ENCODE data around the gene RNF169.

The RNF169 gene

DNA sequence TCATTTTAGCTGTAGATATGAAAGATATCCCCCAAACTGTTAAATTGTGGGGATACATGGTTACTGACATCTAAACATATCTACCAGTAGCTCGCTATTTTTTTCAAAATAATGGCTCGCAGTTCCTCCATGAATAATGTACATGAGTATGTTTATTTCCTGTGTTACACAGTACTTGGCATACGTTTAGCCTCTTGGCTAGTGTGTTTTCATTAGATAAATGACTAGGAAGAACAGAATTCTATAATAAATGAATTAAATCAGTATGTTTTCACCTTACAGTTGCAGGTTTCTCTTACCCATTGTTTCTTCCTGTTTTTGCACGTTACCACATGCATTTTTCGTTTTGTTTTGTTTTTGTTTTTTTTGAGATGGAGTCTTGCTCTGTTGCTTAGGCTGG, 21.8 kb downstream of the RNF169 start:
- no peak for DNase-seq (ENCODE audit: low read depth)

- no peak for DNase-seq (ENCODE audit: low read depth)
These were observed 22.5 kb downstream of the RNF169 start for GRCh38 chr11:74771139-74771538.

GRCh38 chr11:74773476-74773875, 24.8 kb downstream of the RNF169 start:
- no peak for DNase-seq (ENCODE audit: low read depth)

DNA sequence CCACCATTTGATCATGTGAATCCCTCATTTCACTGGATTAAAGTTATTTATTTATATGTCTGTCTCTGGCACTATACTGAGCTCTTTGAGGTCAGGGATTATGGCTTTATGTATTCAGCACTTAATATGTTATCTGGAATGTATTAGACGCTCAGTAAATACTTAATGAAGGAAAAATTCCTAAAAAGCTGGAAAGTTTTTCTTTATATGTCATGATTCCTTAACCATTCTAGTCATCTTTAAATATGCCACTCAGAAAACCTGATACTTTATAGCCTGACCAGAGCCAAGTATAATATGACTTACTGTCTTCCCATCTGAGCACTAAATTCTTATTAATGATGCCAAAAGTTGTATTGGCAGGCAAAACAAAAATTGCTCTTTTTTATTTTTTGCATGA, 27.1 kb downstream of the RNF169 start:
- no peak for DNase-seq (ENCODE audit: low read depth)

DNA sequence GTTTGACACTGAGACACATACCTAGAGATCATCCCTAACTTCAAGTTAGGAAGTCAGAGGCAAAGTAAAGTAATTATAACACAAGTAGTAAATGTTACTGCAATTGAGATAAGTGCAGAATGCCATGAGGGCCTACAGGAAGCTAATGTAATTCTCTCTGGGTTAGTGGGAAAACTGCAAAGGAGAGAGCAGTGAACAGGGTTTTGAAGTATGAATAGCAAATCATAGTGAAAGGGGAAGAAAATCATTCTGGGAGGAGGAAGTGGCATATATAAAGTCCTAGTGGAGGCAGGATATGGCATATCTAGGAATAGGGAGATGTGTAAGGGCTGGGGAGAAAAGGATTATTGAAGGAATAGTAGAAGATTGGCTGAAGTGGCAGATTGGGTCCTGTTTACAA, 27.9 kb downstream of the RNF169 start:
- no peak for DNase-seq (ENCODE audit: low read depth)

DNA sequence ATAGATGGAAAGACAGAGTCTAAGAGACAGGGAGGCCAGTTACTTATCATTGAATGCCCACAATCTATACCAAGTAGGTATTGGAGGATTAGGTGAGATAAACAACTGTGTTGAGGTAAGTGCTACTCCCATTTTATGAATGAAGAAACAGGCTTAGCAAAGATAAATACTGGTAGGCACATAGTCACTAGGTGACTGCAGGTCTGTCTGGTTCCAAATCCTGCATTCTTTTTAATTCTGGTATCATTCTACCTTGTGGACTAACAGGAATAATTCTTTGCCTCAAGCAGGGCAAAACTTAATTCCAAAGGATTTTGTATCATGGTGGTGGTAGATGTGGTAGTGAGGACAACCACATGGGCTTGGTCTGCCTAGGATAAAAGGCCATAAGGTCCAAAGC, 28.4 kb downstream of the RNF169 start:
- no peak for DNase-seq (ENCODE audit: low read depth)

DNA sequence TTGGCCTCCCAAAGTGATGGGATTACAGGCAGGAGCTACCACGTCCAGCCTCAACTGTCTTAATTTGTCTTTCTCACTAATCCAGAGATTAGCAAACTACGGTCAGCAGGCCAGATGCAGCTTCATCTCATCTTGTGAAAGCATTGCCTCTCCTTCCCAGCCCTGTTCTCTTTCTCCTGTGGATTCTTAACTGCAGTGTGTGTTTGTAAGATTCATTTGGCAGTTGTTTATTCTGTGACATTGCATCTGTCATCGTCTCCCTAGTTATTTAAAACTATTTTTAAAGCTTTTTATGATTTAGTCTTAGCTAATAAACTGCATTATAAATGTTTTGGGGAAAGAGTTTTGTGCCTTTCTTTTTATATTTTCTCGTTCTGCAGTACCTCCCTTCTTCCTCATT, 29.2 kb downstream of the RNF169 start:
- DNase-seq (ENCODE audit: low read depth) = no peak

DNA sequence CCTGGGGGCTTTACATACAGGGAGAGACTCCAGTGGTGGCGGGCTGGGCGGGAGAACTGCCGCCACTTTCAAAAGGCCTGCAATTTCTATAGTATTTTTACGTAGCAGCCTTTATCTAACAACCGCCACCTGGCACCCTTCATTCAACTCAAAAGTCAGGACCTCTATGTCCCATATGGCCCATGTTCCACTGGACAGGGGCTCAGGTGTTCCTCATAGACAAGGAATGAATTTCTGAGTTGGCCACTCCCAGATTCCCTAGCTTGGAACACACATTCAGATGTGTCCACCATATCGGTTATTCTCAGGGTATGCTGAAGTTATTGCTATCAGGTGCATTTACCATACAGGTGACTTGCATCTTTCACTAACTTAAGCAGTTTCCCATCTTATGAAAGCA, 29.9 kb downstream of the RNF169 start:
- DNase-seq (ENCODE audit: low read depth) = no peak

GRCh38 chr11:74780248-74781005, 31.8 kb downstream of the RNF169 start:
- no peak for DNase-seq (ENCODE audit: low read depth)

DNA sequence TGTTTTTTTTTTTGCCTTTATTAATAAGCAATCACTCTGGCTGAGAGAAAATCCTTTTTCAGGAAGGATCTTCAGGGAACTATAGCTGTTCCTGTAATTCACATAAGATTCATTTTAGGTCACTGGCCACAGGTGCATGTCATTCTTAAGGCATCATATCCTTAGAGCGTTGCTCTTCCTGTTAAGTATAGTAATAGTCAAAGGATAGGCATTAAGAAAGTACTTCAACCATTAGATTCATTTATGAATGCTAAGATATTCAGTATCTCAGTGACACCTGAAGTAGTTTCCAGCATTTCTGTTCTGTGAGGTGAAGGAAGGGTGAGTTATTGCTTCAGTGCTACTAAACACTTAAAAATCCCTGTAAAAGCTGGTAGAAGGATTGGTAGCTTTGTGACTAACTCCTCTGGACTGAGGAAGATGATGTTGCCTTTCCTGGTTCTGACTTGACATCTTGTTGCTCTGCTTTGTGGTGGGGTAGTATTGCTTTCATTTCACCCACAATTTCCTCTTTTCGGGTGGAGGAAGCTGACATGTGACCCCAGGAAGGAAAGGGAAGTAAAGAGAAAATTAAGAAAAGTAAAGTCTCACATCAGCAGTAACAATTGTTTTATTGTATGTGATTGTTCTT, 34.7 kb downstream of the RNF169 start:
- no peak for DNase-seq (ENCODE audit: low read depth)

GRCh38 chr11:74784234-74784633, 35.6 kb downstream of the RNF169 start:
- DNase-seq (ENCODE audit: low read depth) = no peak

- no peak for DNase-seq (ENCODE audit: low read depth)
These were observed 36.1 kb downstream of the RNF169 start for GRCh38 chr11:74784726-74785125.

GRCh38 chr11:74786574-74786973, 37.9 kb downstream of the RNF169 start:
- DNase-seq (ENCODE audit: low read depth) = no peak

DNA sequence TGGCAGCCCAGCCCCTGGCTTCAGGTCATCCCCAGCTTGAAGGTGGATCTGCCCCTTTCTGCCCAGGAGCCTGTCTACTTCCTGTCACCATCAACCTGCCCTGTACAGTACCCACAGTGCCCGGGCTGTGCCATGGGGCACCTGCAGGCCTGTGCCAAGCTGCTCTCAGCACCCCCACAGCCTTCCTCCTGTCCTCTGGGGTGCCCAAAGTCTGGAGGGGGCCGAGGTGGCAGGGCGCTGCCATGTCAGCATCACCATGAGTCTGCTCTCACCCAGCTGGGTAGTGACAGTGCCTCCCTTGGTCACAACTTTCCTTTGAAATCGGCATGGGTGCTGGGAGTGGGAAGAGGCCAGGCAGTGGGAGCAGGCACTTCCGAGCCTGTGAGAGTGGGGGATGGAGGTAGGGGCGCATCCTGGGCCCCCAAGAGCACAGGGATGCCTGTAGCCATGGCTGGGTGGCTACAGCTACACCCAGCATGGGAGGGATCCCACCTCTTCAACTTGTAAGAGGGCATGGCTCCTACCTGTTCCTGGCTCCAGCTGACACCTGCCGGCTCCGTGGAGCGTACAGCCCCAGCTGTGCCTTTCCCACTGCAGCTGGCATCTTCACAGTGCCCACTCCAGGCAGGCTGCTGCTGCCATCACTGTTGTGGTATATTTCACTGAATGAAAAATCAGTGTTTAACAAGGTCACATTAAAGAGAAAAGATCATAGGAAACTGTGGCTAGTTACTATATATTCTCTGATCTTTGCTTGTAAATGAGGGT, 42.9 kb downstream of the RNF169 start:
- no peak for DNase-seq (ENCODE audit: low read depth)

- no peak for DNase-seq (ENCODE audit: low read depth)
These were observed 57.6 kb downstream of the RNF169 start for GRCh38 chr11:74806267-74806666.

GRCh38 chr11:74809801-74810200, 61.2 kb downstream of the RNF169 start:
- no peak for DNase-seq (ENCODE audit: low read depth)

GRCh38 chr11:74815966-74816365, 67.3 kb downstream of the RNF169 start:
- no peak for DNase-seq (ENCODE audit: low read depth)

- DNase-seq (ENCODE audit: low read depth) = no peak
These were observed 68.0 kb downstream of the RNF169 start for GRCh38 chr11:74816664-74817063.

GRCh38 chr11:74818283-74818946, 69.8 kb downstream of the RNF169 start:
- DNase-seq (ENCODE audit: low read depth) = no peak

DNA sequence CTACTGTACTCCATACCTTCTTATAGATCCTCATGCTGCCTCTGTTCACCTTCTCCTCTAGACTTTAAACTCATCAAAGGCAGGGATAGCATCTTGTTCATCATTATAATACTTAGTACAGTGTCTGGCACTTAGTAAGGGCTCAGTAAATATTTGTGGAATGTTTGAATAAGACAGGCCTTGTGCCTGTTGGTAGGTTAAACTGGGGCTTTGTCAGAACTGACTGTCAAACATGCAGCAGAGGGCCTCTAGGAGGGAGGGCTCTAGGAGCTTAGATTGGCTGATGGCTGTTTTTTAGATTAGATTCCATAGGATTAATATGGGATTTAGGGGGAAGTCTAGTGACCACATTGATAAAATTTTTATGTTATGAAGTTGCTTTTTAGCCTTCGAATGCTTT, 70.8 kb downstream of the RNF169 start:
- DNase-seq (ENCODE audit: low read depth) = no peak

- no peak for DNase-seq (ENCODE audit: low read depth)
These were observed 72.1 kb downstream of the RNF169 start for GRCh38 chr11:74820763-74821162.

- DNase-seq (ENCODE audit: low read depth) = no peak
These were observed 73.5 kb downstream of the RNF169 start for GRCh38 chr11:74822170-74822569.

Measured in stimulated activated CD8-positive, alpha-beta memory T cell treated with anti-CD3 and anti-CD28 coated beads, Interleukin-12 subunit alpha, Interleukin-12 subunit beta, amount 100 ng/mL, for 4 hours (primary cell).